ENCODE data around the gene SAP25. TPM values are rescaled to one million over a fixed set of nuclear protein-coding genes. Genes with fewer than 3 reads are reported as not detected.
"Not testable (repeated sequence)": the region's sequence is repeated elsewhere in the genome, so short reads cannot be mapped to it uniquely, and the experiment has no call there.

Gene SAP25
- total RNA-seq, 2 donors from 2014 or later: 0.81 to 1.1 TPM

- peak overlapping the region; percentile 87 to 97 for H3K27ac ChIP-seq
- peaks cover 6% of the 10 kb centered on the region for H3K36me3 ChIP-seq
- H3K9me3 ChIP-seq: no peaks in the 10 kb centered on the region
- TF ChIP-seq, protein P1, sequence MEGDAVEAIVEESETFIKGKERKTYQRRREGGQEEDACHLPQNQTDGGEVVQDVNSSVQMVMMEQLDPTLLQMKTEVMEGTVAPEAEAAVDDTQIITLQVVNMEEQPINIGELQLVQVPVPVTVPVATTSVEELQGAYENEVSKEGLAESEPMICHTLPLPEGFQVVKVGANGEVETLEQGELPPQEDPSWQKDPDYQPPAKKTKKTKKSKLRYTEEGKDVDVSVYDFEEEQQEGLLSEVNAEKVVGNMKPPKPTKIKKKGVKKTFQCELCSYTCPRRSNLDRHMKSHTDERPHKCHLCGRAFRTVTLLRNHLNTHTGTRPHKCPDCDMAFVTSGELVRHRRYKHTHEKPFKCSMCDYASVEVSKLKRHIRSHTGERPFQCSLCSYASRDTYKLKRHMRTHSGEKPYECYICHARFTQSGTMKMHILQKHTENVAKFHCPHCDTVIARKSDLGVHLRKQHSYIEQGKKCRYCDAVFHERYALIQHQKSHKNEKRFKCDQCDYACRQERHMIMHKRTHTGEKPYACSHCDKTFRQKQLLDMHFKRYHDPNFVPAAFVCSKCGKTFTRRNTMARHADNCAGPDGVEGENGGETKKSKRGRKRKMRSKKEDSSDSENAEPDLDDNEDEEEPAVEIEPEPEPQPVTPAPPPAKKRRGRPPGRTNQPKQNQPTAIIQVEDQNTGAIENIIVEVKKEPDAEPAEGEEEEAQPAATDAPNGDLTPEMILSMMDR (IDR thresholded peaks at IDR 0.05): no peak
- ATAC-seq (ENCODE audit: insufficient number of reproducible peaks, low FRiP score, low read depth) (no peak), DNase-seq (ENCODE audit: low spot score) (no peak)
- peaks cover 41 to 60% of the 10 kb centered on the region in 2 donors for H3K4me1 ChIP-seq (ENCODE audit: control insufficient read depth in 1 of 2, low read depth in 2 of 2)
- H3K27me3 ChIP-seq (replicated peaks; ENCODE audit: insufficient read depth): no peaks in the 10 kb centered on the region
- peak overlapping the region; percentile 6 for H3K4me3 ChIP-seq
Measured at GRCh38 chr7:100546129-100546925, 27.4 kb downstream of the SAP25 start.

DNA sequence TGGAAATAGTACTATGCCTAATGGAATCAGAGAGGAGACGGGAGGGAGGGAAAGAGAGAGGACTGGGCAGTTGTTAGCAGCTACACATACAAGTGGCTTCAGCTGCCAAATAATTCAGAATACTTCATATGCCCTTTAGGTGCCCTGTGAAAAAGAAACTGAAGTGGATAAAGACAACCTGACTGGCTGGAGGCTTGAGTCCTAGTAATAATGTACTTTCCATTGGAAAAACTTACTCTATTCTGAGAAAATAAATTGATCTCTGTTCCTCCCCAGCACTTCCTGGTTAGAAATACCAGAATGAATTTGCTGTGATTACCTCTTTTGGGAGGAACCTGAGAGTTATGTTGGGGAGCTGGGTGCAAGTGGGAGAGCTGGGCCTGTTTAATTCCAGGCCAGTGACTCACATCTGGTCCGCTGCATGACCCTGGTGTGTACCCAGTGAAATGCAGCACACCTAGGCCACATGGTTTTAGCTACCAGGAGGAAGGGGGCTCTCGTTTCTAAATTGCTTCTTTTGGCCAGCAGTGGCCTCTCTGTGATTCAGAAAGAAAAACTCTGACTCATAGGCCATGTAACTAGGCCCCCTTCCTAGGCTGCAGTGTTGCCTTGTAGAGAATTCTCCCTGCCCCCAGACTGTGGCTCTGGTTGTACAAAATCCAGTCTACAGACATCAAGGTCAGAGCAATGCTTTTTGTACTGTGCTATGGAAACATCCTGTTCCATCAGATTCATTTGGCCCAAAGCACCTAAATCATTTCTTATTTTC, 28.2 kb downstream of the SAP25 start:
- Histone ChIP-seq H3K27me3 (replicated peaks; ENCODE audit: insufficient read depth) (no peaks in the 10 kb centered on the region), H3K36me3 (peaks cover 3% of the 10 kb centered on the region), H3K4me1 (ENCODE audit: control insufficient read depth in 1 of 2, low read depth in 2 of 2) (peaks cover 41 to 68% of the 10 kb centered on the region in 2 donors), H3K9me3 (no peaks in the 10 kb centered on the region), H3K4me3 (peak overlapping the region; percentile 1), H3K27ac (peak overlapping the region; percentile 87 to 97)
- peak; percentile 48 for DNase-seq (ENCODE audit: low spot score)
- TF ChIP-seq, protein P1 (IDR thresholded peaks at IDR 0.05): peak; percentile 22
- peak; percentile 90 for ATAC-seq (ENCODE audit: insufficient number of reproducible peaks, low FRiP score, low read depth)

GRCh38 chr7:100544967-100545359, 28.7 kb downstream of the SAP25 start:
- TF ChIP-seq, protein P1 (IDR thresholded peaks at IDR 0.05): no peak
- H3K27ac ChIP-seq: peak overlapping the region; percentile 87 to 97
- DNase-seq (ENCODE audit: low spot score) (no peak), ATAC-seq (ENCODE audit: insufficient number of reproducible peaks, low FRiP score, low read depth) (no peak)
- no peaks in the 10 kb centered on the region for H3K9me3 ChIP-seq
- peak overlapping the region; percentile 1 for H3K4me3 ChIP-seq
- H3K4me1 ChIP-seq (ENCODE audit: control insufficient read depth in 1 of 2, low read depth in 2 of 2): peaks cover 46 to 74% of the 10 kb centered on the region in 2 donors
- H3K27me3 ChIP-seq (replicated peaks; ENCODE audit: insufficient read depth): no peaks in the 10 kb centered on the region
- H3K36me3 ChIP-seq: no peaks in the 10 kb centered on the region

DNA sequence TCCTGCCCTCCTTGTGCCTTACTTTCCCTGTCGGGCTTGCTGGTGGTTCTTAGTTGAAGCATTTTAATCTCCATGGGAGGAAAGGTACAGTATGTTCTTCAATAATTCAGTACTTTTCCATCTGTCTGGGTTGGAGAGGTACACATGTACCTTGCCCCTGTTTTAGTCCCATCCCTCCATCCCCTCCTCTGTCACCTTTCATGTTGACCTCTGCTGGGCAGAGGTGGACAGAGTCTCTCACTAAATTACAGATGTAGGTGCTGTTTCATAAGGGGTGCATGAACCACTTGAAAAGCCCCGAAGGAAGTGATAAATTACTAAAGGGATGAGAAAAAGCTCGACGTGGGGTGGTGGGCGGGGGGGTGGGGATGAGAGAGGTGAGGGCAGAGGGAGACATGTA, 29.3 kb downstream of the SAP25 start:
- H3K4me3 ChIP-seq: no peak overlapping the region
- ATAC-seq (ENCODE audit: insufficient number of reproducible peaks, low FRiP score, low read depth) (no peak), DNase-seq (ENCODE audit: low spot score) (no peak)
- TF ChIP-seq, protein P1 (IDR thresholded peaks at IDR 0.05): no peak
- H3K9me3 ChIP-seq: no peaks in the 10 kb centered on the region
- H3K27me3 ChIP-seq (replicated peaks; ENCODE audit: insufficient read depth): no peaks in the 10 kb centered on the region
- H3K4me1 ChIP-seq (ENCODE audit: control insufficient read depth in 1 of 2, low read depth in 2 of 2): peaks cover 46 to 77% of the 10 kb centered on the region in 2 donors
- no peaks in the 10 kb centered on the region for H3K36me3 ChIP-seq
- peak overlapping the region; percentile 87 to 97 for H3K27ac ChIP-seq

DNA sequence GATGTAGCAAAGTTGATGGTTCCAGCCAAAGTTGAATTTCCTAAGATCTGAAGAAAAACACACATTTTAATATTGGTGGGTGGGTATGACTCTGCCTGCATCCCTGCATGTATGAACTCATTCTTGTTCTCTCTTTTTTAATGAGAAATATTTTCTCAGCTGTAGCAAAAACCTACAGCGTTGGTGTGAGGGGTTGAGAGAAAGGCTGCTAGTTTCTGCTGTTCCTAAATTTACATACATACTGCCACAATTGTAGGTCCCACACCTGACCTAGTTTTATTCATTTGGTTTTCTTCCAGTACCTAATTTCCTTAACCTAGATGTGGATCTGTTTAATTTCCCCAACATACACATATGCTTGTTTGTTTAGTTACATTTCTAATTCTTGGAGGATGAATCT, 30.1 kb downstream of the SAP25 start:
- Histone ChIP-seq H3K27me3 (replicated peaks; ENCODE audit: insufficient read depth) (no peaks in the 10 kb centered on the region), H3K36me3 (no peaks in the 10 kb centered on the region), H3K4me1 (ENCODE audit: control insufficient read depth in 1 of 2, low read depth in 2 of 2) (peaks cover 44 to 70% of the 10 kb centered on the region in 2 donors), H3K9me3 (no peaks in the 10 kb centered on the region), H3K27ac (peak overlapping the region; percentile 87 to 97), H3K4me3 (no peak overlapping the region)
- no peak for ATAC-seq (ENCODE audit: insufficient number of reproducible peaks, low FRiP score, low read depth)
- no peak for DNase-seq (ENCODE audit: low spot score)
- TF ChIP-seq, protein P1 (IDR thresholded peaks at IDR 0.05): no peak

DNA sequence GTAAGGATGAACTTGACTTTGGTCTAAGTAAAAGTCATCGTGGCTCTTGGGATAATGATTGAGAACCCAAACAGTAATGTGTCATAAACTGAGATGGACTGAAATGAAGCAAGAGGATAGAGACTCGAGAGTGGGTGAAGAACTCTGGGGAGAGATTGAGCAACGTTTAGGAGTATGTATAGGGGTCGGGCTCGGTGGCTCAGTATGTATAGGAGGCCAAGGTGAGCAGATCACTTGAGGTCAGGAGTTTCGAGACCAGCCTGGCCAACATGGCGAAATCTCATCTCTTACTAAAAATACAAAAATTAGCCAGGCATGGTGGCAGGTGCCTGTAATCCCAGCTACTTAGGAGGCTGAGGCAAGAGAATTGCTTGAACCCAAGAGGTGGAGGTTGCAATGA, 32.4 kb downstream of the SAP25 start:
- peaks cover 22 to 52% of the 10 kb centered on the region in 2 donors for H3K4me1 ChIP-seq (ENCODE audit: control insufficient read depth in 1 of 2, low read depth in 2 of 2)
- ATAC-seq (ENCODE audit: insufficient number of reproducible peaks, low FRiP score, low read depth); H3K36me3 ChIP-seq; DNase-seq (ENCODE audit: low spot score); H3K27me3 ChIP-seq (replicated peaks; ENCODE audit: insufficient read depth); H3K27ac ChIP-seq; H3K9me3 ChIP-seq; H3K4me3 ChIP-seq: not testable (repeated sequence)
